Natural killer cell (primary cell): ENCODE data around the gene SERTAD4. TPM values are rescaled to one million over a fixed set of nuclear protein-coding genes. Genes with fewer than 3 reads are reported as not detected.

Source experiments
- ATAC-seq, 3 donors: fragments of 150-1000 bp in 2 of 3; fragments of 200-7000 bp in 1 of 3; cut with Tn5 transposase; 1 replicate in 1 of 3; 2 replicates in 2 of 3; pipeline ENCODE4 v1.10.0; 2021; ENCODE audit warnings: mild to moderate bottlenecking in 2 of 3, moderate library complexity in 2 of 3
- DNase-seq, 2 donors: peaks; one replicate each; pipeline versions ENCODE4 v3.0.0 to v3.0.0-alpha.2; 2013 to 2021; ENCODE audit warnings: mixed read lengths in 1 of 2
- H3K27ac ChIP-seq: one replicate; pipeline ENCODE4 v1.5.1; 2013; ENCODE audit warnings: mild to moderate bottlenecking, low read length
- H3K27me3 ChIP-seq: one replicate; pipeline ENCODE4 v1.6.1; 2013; ENCODE audit warnings: low read length; ENCODE audit not compliant: control insufficient read depth, insufficient read depth
- H3K36me3 ChIP-seq: one replicate; pipeline ENCODE4 v1.6.1; 2013; ENCODE audit warnings: low read length; ENCODE audit not compliant: control insufficient read depth, insufficient read depth
- H3K4me1 ChIP-seq: one replicate; pipeline ENCODE4 v1.6.1; 2013; ENCODE audit warnings: low read length; ENCODE audit not compliant: control insufficient read depth, insufficient read depth
- H3K4me3 ChIP-seq: one replicate; pipeline ENCODE4 v1.5.1; 2013; ENCODE audit warnings: low read length
- H3K9me3 ChIP-seq: one replicate; pipeline ENCODE4 v1.6.1; 2013; ENCODE audit warnings: low read length; ENCODE audit not compliant: control insufficient read depth, insufficient read depth
- H3K27ac Mint-ChIP-seq, 2 donors: one replicate each; pipeline ENCODE4 v1.8.0; 2022; ENCODE audit warnings: mild to moderate bottlenecking in 2 of 2, mixed read lengths in 2 of 2, moderate library complexity in 1 of 2
- H3K27me3 Mint-ChIP-seq, 2 donors: one replicate each; pipeline ENCODE4 v1.8.0; 2022; ENCODE audit warnings: low read depth in 2 of 2, mixed read lengths in 2 of 2
- H3K36me3 Mint-ChIP-seq: one replicate; pipeline ENCODE4 v1.8.0; 2022; ENCODE audit warnings: mixed read lengths
- H3K4me1 Mint-ChIP-seq, 2 donors: one replicate each; pipeline ENCODE4 v1.8.0; 2022; ENCODE audit warnings: mixed read lengths in 2 of 2
- H3K4me3 Mint-ChIP-seq: one replicate; pipeline ENCODE4 v1.8.0; 2022; ENCODE audit warnings: mild to moderate bottlenecking, moderate library complexity, mixed read lengths
- H3K9me3 Mint-ChIP-seq, 2 donors: one replicate each; pipeline ENCODE4 v1.8.0; 2022; ENCODE audit warnings: mixed read lengths in 2 of 2
- CTCF ChIP-seq: fragments of 200-600 bp; IDR thresholded peaks from one replicate; pipeline ENCODE4 v1.8.0; 2022; ENCODE audit warnings: antibody characterized with exemption
- WGBS: methylation state at CpG from one replicate; pipeline ENCODE4 v1.1.7; 2013; ENCODE audit warnings: missing lambda C conversion rate; ENCODE audit not compliant: insufficient coverage; 5-methylcytosine and 5-hydroxymethylcytosine counted together
- intact Hi-C: fragments of 100-400 bp; cut with micrococcal nuclease; formaldehyde crosslinking; loops from one replicate; pipeline ENCODE4 v1.14.2; 2022
- total RNA-seq, 4 donors: library from RNA; stranded (reverse); fragments of 120-200 nt in 1 of 4; gene quantifications; one replicate each; pipeline versions ENCODE4 v1.2.3 to v1.2.4, GENCODE V29; 2013 to 2022

SERTAD4 gene
- total RNA-seq, 3 donors from 2014 or later (not counting 1 experiment from before 2014, with no cell fraction given): not detected

GRCh38 chr1:210236386-210236839 lies 3.8 kb downstream of the SERTAD4 start:
- no peaks in the 10 kb centered on the region for H3K9me3 Mint-ChIP-seq
- peaks cover 24% of the 10 kb centered on the region for H3K27me3 ChIP-seq
- no peak for TF ChIP-seq CTCF
- H3K4me3 ChIP-seq: no peak overlapping the region
- H3K27ac ChIP-seq: no peak overlapping the region
- peaks cover 38 to 58% of the 10 kb centered on the region in 2 donors for H3K27me3 Mint-ChIP-seq
- peaks cover 12 to 15% of the 10 kb centered on the region in 2 donors for H3K4me1 Mint-ChIP-seq
- no peaks in the 10 kb centered on the region for H3K36me3 ChIP-seq
- intact Hi-C loops: no loop called here
- no peak for ATAC-seq
- no peaks in the 10 kb centered on the region for H3K9me3 ChIP-seq
- DNase-seq: no peak
- 53% methylated on average over 3 of the region's 4 CpGs for WGBS
- no peak overlapping the region for H3K27ac Mint-ChIP-seq
- H3K4me1 ChIP-seq: peaks cover 14% of the 10 kb centered on the region
- H3K36me3 Mint-ChIP-seq: no peaks in the 10 kb centered on the region
- no peak overlapping the region for H3K4me3 Mint-ChIP-seq

- no peak overlapping the region for H3K27ac Mint-ChIP-seq
- H3K27me3 ChIP-seq: peaks cover 21% of the 10 kb centered on the region
- H3K36me3 ChIP-seq: no peaks in the 10 kb centered on the region
- peaks cover 14% of the 10 kb centered on the region for H3K4me1 ChIP-seq
- H3K4me3 ChIP-seq: no peak overlapping the region
- H3K27me3 Mint-ChIP-seq: peaks cover 36 to 61% of the 10 kb centered on the region in 2 donors
- H3K36me3 Mint-ChIP-seq: no peaks in the 10 kb centered on the region
- intact Hi-C loops: no loop called here
- H3K9me3 ChIP-seq: no peaks in the 10 kb centered on the region
- no peak overlapping the region for H3K4me3 Mint-ChIP-seq
- H3K9me3 Mint-ChIP-seq: no peaks in the 10 kb centered on the region
- ATAC-seq: no peak
- no peak overlapping the region for H3K27ac ChIP-seq
- no peak for TF ChIP-seq CTCF
- DNase-seq: no peak
- peaks cover 12 to 15% of the 10 kb centered on the region in 2 donors for H3K4me1 Mint-ChIP-seq
- WGBS: 52% methylated on average over 10 of the region's 10 CpGs
Observed at GRCh38 chr1:210236840-210237409, 4.3 kb downstream of the SERTAD4 start.

- Histone ChIP-seq H3K36me3 (no peaks in the 10 kb centered on the region), H3K27ac (no peak overlapping the region), H3K4me3 (no peak overlapping the region), H3K4me1 (peaks cover 14% of the 10 kb centered on the region), H3K9me3 (no peaks in the 10 kb centered on the region), H3K27me3 (peaks cover 22% of the 10 kb centered on the region)
- no peak for DNase-seq
- Mint-ChIP-seq H3K27ac (no peak overlapping the region), H3K9me3 (no peaks in the 10 kb centered on the region), H3K4me1 (peaks cover 7 to 10% of the 10 kb centered on the region in 2 donors), H3K4me3 (no peak overlapping the region), H3K27me3 (peaks cover 33 to 60% of the 10 kb centered on the region in 2 donors), H3K36me3 (no peaks in the 10 kb centered on the region)
- no peak for TF ChIP-seq CTCF
- 65% methylated on average over 5 of the region's 5 CpGs for WGBS
- no peak for ATAC-seq
- intact Hi-C loops: no loop called here
Observed at GRCh38 chr1:210237479-210237878, 4.9 kb downstream of the SERTAD4 start.

- TF ChIP-seq CTCF: no peak
Observed at GRCh38 chr1:210237981-210238380, 5.4 kb downstream of the SERTAD4 start.

More at GRCh38 chr1:210237981-210238380, 5.4 kb downstream of the SERTAD4 start:
- Mint-ChIP-seq H3K27ac (no peak overlapping the region), H3K4me3 (no peak overlapping the region), H3K36me3 (no peaks in the 10 kb centered on the region), H3K4me1 (peaks cover 7 to 10% of the 10 kb centered on the region in 2 donors), H3K9me3 (no peaks in the 10 kb centered on the region), H3K27me3 (peaks cover 37 to 65% of the 10 kb centered on the region in 2 donors)
- intact Hi-C loops: no loop called here
- Histone ChIP-seq H3K27me3 (peaks cover 22% of the 10 kb centered on the region), H3K36me3 (no peaks in the 10 kb centered on the region), H3K27ac (no peak overlapping the region), H3K4me1 (peaks cover 14% of the 10 kb centered on the region), H3K4me3 (no peak overlapping the region), H3K9me3 (no peaks in the 10 kb centered on the region)
- WGBS: 81% methylated on average over 8 of the region's 8 CpGs
- no peak for ATAC-seq
- DNase-seq: no peak
